OCI-LY1 (cell line): Measurements from ENCODE around the gene NARF.

ENCODE experiments used
- EZH2 ChIP-seq: fragments of 200-600 bp; sonication (generic), shearing (Covaris generic); IDR thresholded peaks from 2 replicates; pipeline ENCODE4 v1.8.0; 2017; ENCODE audit warnings: borderline replicate concordance, mixed run types, mild to moderate bottlenecking, antibody characterized with exemption, low read length, moderate library complexity, mixed read lengths
- TF ChIP-seq, protein P1 (sequence below): fragments of 200-600 bp; sonication (generic), shearing (Covaris generic); IDR thresholded peaks from 2 replicates; pipeline ENCODE4 v1.5.1; 2017; ENCODE audit warnings: mild to moderate bottlenecking, antibody characterized with exemption, low read length, moderate library complexity, mixed read lengths

- TF ChIP-seq EZH2, result no peak
- TF ChIP-seq, protein P1, sequence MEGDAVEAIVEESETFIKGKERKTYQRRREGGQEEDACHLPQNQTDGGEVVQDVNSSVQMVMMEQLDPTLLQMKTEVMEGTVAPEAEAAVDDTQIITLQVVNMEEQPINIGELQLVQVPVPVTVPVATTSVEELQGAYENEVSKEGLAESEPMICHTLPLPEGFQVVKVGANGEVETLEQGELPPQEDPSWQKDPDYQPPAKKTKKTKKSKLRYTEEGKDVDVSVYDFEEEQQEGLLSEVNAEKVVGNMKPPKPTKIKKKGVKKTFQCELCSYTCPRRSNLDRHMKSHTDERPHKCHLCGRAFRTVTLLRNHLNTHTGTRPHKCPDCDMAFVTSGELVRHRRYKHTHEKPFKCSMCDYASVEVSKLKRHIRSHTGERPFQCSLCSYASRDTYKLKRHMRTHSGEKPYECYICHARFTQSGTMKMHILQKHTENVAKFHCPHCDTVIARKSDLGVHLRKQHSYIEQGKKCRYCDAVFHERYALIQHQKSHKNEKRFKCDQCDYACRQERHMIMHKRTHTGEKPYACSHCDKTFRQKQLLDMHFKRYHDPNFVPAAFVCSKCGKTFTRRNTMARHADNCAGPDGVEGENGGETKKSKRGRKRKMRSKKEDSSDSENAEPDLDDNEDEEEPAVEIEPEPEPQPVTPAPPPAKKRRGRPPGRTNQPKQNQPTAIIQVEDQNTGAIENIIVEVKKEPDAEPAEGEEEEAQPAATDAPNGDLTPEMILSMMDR, result no peak
These were observed 16.7 kb upstream of the NARF start for GRCh38 chr17:82441691-82442487.
